HL-60 (cell line): ENCODE results near the gene EEF2KMT.

ENCODE experiments used
- DNase-seq, 2 experiments: peaks; one replicate each; pipeline ENCODE4 v3.0.0-alpha.2; 2010 to 2020; ENCODE audit warnings: low read depth in 1 of 2, low spot score in 1 of 2
- H3K27ac ChIP-seq: fragments of 250-450 bp; sonication (Bioruptor Pico); replicated peaks from 2 replicates; pipeline ENCODE4 v1.5.1; 2020; ENCODE audit warnings: mild to moderate bottlenecking, moderate library complexity
- H3K27me3 ChIP-seq: fragments of 250-450 bp; sonication (Bioruptor Pico); 2 replicates; pipeline ENCODE4 v1.5.1; 2021; ENCODE audit warnings: mild to moderate bottlenecking, moderate library complexity; ENCODE audit not compliant: insufficient read depth, poor library complexity, severe bottlenecking
- H3K4me3 ChIP-seq: replicated peaks from 2 replicates; pipeline ENCODE4 v1.5.1; 2011; ENCODE audit warnings: mild to moderate bottlenecking, control low read depth, low read length; ENCODE audit not compliant: insufficient read depth
- CTCF ChIP-seq: IDR thresholded peaks from one replicate; pipeline ENCODE4 v1.5.1; 2011; ENCODE audit warnings: low read length, control low read depth, inconsistent platforms; ENCODE audit not compliant: insufficient read depth
- GABPA ChIP-seq: IDR thresholded peaks from 2 replicates; pipeline ENCODE4 v1.6.1; 2012; ENCODE audit warnings: low read depth
- POLR2AphosphoS5 ChIP-seq: IDR thresholded peaks from 2 replicates; pipeline ENCODE4 v1.6.1; 2012; ENCODE audit warnings: low read depth
- REST ChIP-seq: IDR thresholded peaks from 2 replicates; pipeline ENCODE4 v1.6.1; 2012; ENCODE audit warnings: low read depth; ENCODE audit not compliant: insufficient replicate concordance
- SPI1 ChIP-seq: IDR thresholded peaks from 2 replicates; pipeline ENCODE4 v1.6.1; 2012; ENCODE audit warnings: low read depth, mild to moderate bottlenecking, borderline replicate concordance

The EEF2KMT gene

GRCh38 chr16:5041600-5042133 is 55.9 kb downstream of the EEF2KMT start:
- Histone ChIP-seq H3K4me3 (no peak overlapping the region), H3K27me3 (no peaks in the 10 kb centered on the region), H3K27ac (no peak overlapping the region)
- TF ChIP-seq CTCF (no peak), GABPA (no peak), POLR2AphosphoS5 (no peak), REST (no peak), SPI1 (no peak)
- no peak for DNase-seq

GRCh38 chr16:5040451-5040850 is 57.1 kb downstream of the EEF2KMT start:
- Histone ChIP-seq H3K27ac (no peak overlapping the region), H3K4me3 (no peak overlapping the region), H3K27me3 (no peaks in the 10 kb centered on the region)
- no peak for DNase-seq
- TF ChIP-seq POLR2AphosphoS5, result no peak
- no peak for TF ChIP-seq REST
- TF ChIP-seq CTCF, result no peak
- no peak for TF ChIP-seq GABPA
- TF ChIP-seq SPI1, result no peak

GRCh38 chr16:5036228-5037156 is 61.1 kb downstream of the EEF2KMT start:
- Histone ChIP-seq H3K27ac (no peak overlapping the region), H3K27me3 (no peaks in the 10 kb centered on the region), H3K4me3 (no peak overlapping the region)
- no peak for DNase-seq
- TF ChIP-seq POLR2AphosphoS5 (no peak), REST (no peak), CTCF (no peak), GABPA (no peak), SPI1 (no peak)
